Activated naive CD4-positive, alpha-beta T cell treated with anti-CD3 and anti-CD28 coated beads for 36 hours (primary cell): ENCODE data around the gene SPTSSA. TPM values are rescaled to one million over a fixed set of nuclear protein-coding genes. Genes with fewer than 3 reads are reported as not detected.
"Not testable (repeated sequence)": the region's sequence is repeated elsewhere in the genome, so short reads cannot be mapped to it uniquely, and the experiment has no call there.

Source experiments
- CTCF ChIA-PET: fragments of 350-600 bp; sonication (Branson Sonifier 250); formaldehyde crosslinking; loops from one replicate; lab custom pipeline; 2021; ENCODE audit warnings: antibody characterized with exemption; lab: Charles Lee
- DNase-seq: peaks from one replicate; pipeline ENCODE4 v3.0.0-alpha.2; 2020
- H3K27ac Mint-ChIP-seq: one replicate; pipeline ENCODE4 v1.8.0; 2021; ENCODE audit warnings: mild to moderate bottlenecking, mixed read lengths
- H3K27me3 Mint-ChIP-seq: one replicate; pipeline ENCODE4 v1.8.0; 2021; ENCODE audit warnings: low read depth, mixed read lengths
- H3K36me3 Mint-ChIP-seq: one replicate; pipeline ENCODE4 v1.8.0; 2021; ENCODE audit warnings: low read depth, mixed read lengths
- H3K4me1 Mint-ChIP-seq: one replicate; pipeline ENCODE4 v1.8.0; 2021; ENCODE audit warnings: low read depth, mixed read lengths
- H3K4me3 Mint-ChIP-seq: one replicate; pipeline ENCODE4 v1.8.0; 2021; ENCODE audit warnings: mild to moderate bottlenecking, moderate library complexity, mixed read lengths
- H3K9me3 Mint-ChIP-seq: one replicate; pipeline ENCODE4 v1.8.0; 2021; ENCODE audit warnings: mixed read lengths
- intact Hi-C: fragments of 100-400 bp; cut with micrococcal nuclease; formaldehyde crosslinking; loops from one replicate; pipeline ENCODE4 v1.15.1; 2023
- total RNA-seq, 2 experiments: library from RNA; stranded (reverse); gene quantifications; one replicate each; pipeline ENCODE4 v1.2.3, GENCODE V29; 2021

The SPTSSA gene
- total RNA-seq, 2 experiments from 2014 or later = 5.8 to 6.2 TPM

DNA sequence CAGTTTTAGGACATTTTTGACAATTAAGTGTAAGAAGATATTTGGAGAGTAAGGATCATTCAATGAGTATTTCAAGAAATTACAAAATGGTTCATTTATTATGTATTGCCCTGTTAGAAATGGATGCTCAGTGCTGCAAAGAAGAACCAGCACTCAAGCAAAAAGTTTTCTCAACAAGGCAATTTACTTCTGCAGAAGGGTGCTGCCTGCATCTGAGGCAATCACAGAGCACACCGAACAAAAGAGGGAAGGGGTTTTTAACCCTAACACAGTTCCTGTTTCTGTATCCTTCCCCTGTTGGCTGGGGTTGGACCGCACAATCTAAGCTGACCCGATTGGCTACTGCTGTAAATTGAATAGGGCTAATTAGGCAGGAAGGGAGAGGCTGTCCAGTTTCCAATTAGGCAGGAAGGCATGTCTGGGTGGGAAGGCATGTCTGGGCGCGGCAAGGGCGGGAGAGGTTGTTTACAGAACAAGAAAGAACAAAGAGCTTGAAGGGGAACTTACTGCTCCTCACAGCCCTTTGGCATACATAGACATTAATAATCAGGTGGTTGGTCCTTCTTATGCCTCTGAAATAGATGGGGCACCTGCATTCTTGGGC, 41.4 kb downstream of the SPTSSA start:
- H3K27ac Mint-ChIP-seq = no peak overlapping the region
- no peaks in the 10 kb centered on the region for H3K36me3 Mint-ChIP-seq
- CTCF ChIA-PET = no interaction called here
- H3K4me3 Mint-ChIP-seq = no peak overlapping the region
- DNase-seq = no peak
- peaks cover 14% of the 10 kb centered on the region for H3K9me3 Mint-ChIP-seq
- no peaks in the 10 kb centered on the region for H3K4me1 Mint-ChIP-seq
- peaks cover 3% of the 10 kb centered on the region for H3K27me3 Mint-ChIP-seq
- intact Hi-C loops = no loop called here

GRCh38 chr14:34409721-34410120, 52.3 kb downstream of the SPTSSA start:
- peaks cover 1% of the 10 kb centered on the region for H3K27me3 Mint-ChIP-seq
- H3K4me1 Mint-ChIP-seq = no peaks in the 10 kb centered on the region
- CTCF ChIA-PET = no interaction called here
- DNase-seq = no peak
- peaks cover 11% of the 10 kb centered on the region for H3K9me3 Mint-ChIP-seq
- intact Hi-C loops = no loop called here
- H3K4me3 Mint-ChIP-seq = no peak overlapping the region
- H3K36me3 Mint-ChIP-seq = no peaks in the 10 kb centered on the region
- H3K27ac Mint-ChIP-seq = no peak overlapping the region

DNA sequence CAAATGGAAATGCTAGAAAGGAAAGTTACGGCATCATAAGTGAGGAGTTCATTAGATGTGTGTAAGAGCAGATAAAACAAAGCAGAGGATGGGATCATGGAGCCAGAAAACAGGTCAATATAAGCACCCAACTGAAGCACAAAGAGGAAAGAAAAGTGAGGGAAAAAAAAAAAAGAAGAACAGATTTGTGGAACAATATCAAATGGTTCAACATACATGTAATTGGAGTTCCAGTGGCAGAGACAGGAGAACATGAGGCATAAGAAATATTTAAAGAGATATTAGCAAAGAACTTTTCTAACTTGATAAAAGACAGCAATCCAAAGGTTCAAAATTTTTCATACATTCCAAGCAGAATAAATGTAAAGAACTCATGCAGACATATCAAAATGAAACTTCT, 54.1 kb downstream of the SPTSSA start:
- peaks cover 9% of the 10 kb centered on the region for H3K9me3 Mint-ChIP-seq

GRCh38 chr14:34404416-34404815, 57.6 kb downstream of the SPTSSA start:
- H3K36me3 Mint-ChIP-seq = no peaks in the 10 kb centered on the region
- no peaks in the 10 kb centered on the region for H3K4me1 Mint-ChIP-seq
- peaks cover 4% of the 10 kb centered on the region for H3K27me3 Mint-ChIP-seq
- H3K9me3 Mint-ChIP-seq = peaks cover 2% of the 10 kb centered on the region
- intact Hi-C loops = no loop called here
- no peak for DNase-seq
- CTCF ChIA-PET = interaction anchor here (1.0 to 1.2 kb wide), 2 partner anchors 13 to 81 kb away, joined by 3 read pairs; no protein-coding TSS in a partner anchor
- H3K27ac Mint-ChIP-seq = no peak overlapping the region
- no peak overlapping the region for H3K4me3 Mint-ChIP-seq

More for the DNA sequence above, 54.1 kb downstream of the SPTSSA start:
- H3K36me3 Mint-ChIP-seq = no peaks in the 10 kb centered on the region
- H3K4me3 Mint-ChIP-seq = no peak overlapping the region
- H3K27me3 Mint-ChIP-seq = peaks cover 1% of the 10 kb centered on the region
- no peak overlapping the region for H3K27ac Mint-ChIP-seq
- CTCF ChIA-PET = interaction anchor here (0.5 kb wide), 1 partner anchor 161 kb away, joined by 3 read pairs; no protein-coding TSS in a partner anchor
- intact Hi-C loops = no loop called here
- H3K4me1 Mint-ChIP-seq = no peaks in the 10 kb centered on the region
- no peak for DNase-seq

DNA sequence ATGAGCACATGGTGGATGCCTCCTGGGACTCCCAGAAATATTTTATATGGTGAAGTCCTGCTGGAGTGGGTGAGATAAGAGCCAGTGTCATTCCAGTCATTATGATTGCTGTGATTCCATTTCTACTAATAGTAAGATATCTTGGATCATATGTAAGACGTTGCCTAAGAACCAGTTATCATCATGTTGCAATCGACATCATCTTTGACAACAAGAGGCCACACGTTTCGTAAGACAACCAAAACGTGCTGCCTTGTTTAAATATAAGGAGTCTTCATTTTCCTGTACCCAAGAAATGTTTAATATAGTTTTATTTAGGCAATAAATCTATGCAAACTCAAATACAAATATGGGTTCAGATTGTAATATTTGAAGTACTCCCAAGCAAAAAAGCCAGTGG, 58.4 kb downstream of the SPTSSA start:
- H3K9me3 Mint-ChIP-seq = no peaks in the 10 kb centered on the region
- H3K27me3 Mint-ChIP-seq = peaks cover 4% of the 10 kb centered on the region
- no peak for DNase-seq
- no peak overlapping the region for H3K27ac Mint-ChIP-seq
- H3K4me3 Mint-ChIP-seq = no peak overlapping the region
- no peaks in the 10 kb centered on the region for H3K36me3 Mint-ChIP-seq
- H3K4me1 Mint-ChIP-seq = no peaks in the 10 kb centered on the region
- CTCF ChIA-PET = interaction anchor here (1.0 to 1.2 kb wide), 2 partner anchors 14 to 80 kb away, joined by 3 read pairs; no protein-coding TSS in a partner anchor
- intact Hi-C loops = no loop called here

- peaks cover 3% of the 10 kb centered on the region for H3K27me3 Mint-ChIP-seq
- no peak overlapping the region for H3K27ac Mint-ChIP-seq
- H3K4me3 Mint-ChIP-seq = no peak overlapping the region
- H3K4me1 Mint-ChIP-seq = no peaks in the 10 kb centered on the region
- no peak for DNase-seq
- no peaks in the 10 kb centered on the region for H3K36me3 Mint-ChIP-seq
- H3K9me3 Mint-ChIP-seq = peaks cover 1% of the 10 kb centered on the region
- CTCF ChIA-PET = no interaction called here
- intact Hi-C loops = no loop called here
Observed at GRCh38 chr14:34398024-34398423, 64.0 kb downstream of the SPTSSA start.

DNA sequence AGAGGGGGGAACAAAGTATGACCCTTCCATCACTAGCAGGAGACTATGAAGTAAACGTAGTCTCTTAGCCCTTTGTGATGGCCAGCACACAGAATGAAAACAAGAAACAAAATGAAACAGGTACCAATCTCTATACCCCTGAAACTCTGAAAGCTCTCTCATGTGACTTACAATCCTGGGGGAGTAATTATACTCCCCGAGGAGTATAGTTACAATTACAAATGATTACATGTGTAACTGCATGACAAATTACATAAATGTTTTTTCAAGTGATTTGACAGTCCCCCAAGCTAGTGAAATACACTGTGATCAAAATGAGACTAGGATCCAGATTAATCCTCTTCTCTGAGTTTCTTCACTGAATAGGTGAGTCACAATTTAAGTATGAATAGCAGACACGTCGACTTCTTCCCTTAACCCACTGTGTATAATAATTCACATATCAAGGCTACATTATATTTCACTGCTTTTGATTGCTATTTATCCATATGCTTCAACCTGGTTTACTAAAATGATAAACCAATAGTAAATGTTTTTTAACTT, 74.0 kb downstream of the SPTSSA start:
- DNase-seq = no peak
- peaks cover 2% of the 10 kb centered on the region for H3K9me3 Mint-ChIP-seq
- H3K27me3 Mint-ChIP-seq = peaks cover 6% of the 10 kb centered on the region
- H3K36me3 Mint-ChIP-seq = no peaks in the 10 kb centered on the region
- intact Hi-C loops = no loop called here
- no peaks in the 10 kb centered on the region for H3K4me1 Mint-ChIP-seq
- CTCF ChIA-PET = no interaction called here
- no peak overlapping the region for H3K4me3 Mint-ChIP-seq
- H3K27ac Mint-ChIP-seq = no peak overlapping the region

DNA sequence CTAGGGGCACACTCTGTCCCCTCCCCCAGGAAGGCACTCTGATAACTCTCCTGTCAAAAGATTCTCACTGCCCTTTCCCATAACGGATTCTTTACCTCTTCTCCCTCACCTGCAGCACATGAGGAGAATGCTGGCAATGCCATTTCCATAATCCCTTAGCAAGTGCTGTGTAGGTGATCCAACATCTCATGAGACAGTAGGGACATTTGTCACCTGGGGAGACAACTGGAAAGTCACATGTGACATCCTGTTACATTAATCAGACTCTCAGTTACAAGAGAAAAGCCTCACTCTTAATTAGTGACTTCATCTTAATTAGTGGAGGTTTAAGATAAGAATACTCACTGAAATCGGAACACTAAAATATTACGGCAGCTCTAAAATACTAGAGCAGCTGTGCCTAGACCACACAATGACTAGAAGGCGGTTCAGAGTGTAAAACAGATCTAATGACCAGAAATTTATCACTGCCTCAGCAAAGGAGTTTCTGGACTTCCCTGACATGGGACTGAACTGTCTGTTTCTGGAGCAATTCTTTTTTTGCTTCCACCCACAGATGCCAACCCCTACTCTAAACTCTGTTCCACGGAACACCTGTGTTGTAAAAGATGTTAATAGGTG, 75.1 kb downstream of the SPTSSA start:
- Mint-ChIP-seq H3K4me3 (no peak overlapping the region), H3K27me3 (peaks cover 6% of the 10 kb centered on the region), H3K36me3 (no peaks in the 10 kb centered on the region), H3K9me3 (peaks cover 2% of the 10 kb centered on the region), H3K27ac (no peak overlapping the region), H3K4me1 (no peaks in the 10 kb centered on the region)
- DNase-seq = no peak
- intact Hi-C loops = no loop called here
- CTCF ChIA-PET = no interaction called here

- H3K4me1 Mint-ChIP-seq, DNase-seq, H3K27ac Mint-ChIP-seq, H3K36me3 Mint-ChIP-seq, H3K4me3 Mint-ChIP-seq, CTCF ChIA-PET, H3K9me3 Mint-ChIP-seq, intact Hi-C loops, H3K27me3 Mint-ChIP-seq: not testable (repeated sequence)
Observed at GRCh38 chr14:34385881-34386280, 76.2 kb downstream of the SPTSSA start.

DNA sequence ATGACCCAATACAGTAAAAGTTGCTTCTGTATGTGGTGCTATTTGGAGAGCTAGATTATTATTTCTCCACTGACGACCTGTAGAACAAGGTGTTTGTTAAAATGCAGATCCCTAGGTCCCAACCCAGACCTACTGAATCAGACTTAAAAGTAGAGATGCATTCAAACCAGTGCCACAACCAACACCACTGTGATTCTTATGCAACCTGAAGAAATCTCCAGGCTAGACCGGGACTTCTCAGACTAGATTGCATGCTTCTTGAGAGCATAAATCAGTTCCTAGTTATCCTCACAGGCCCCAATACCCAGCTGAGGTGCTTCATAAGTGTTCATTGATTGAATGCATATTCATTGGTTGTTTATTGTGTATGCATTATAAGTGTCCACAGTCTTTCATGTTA, 78.2 kb downstream of the SPTSSA start:
- no peaks in the 10 kb centered on the region for H3K36me3 Mint-ChIP-seq
- CTCF ChIA-PET = interaction anchor here (0.6 kb wide), 1 partner anchor 1061 kb away, joined by 4 read pairs; no protein-coding TSS in a partner anchor
- no peak for DNase-seq
- no peaks in the 10 kb centered on the region for H3K9me3 Mint-ChIP-seq
- H3K4me3 Mint-ChIP-seq = no peak overlapping the region
- intact Hi-C loops = no loop called here
- H3K27me3 Mint-ChIP-seq = peaks cover 6% of the 10 kb centered on the region
- H3K27ac Mint-ChIP-seq = no peak overlapping the region
- no peaks in the 10 kb centered on the region for H3K4me1 Mint-ChIP-seq

Other genes with a start within 250 kb of the SPTSSA start
- gene EAPP, start 77.5 kb upstream of the SPTSSA start, total RNA-seq = 10 to 100 TPM; 34.0 to 35.4 TPM
- 10 to 100 TPM; 73.9 to 74.3 TPM for gene SNX6, start 167.9 kb upstream of the SPTSSA start, total RNA-seq